Stimulated activated CD4-positive, alpha-beta T cell treated with anti-CD3 and anti-CD28 coated beads, Interleukin-4, amount 100 ng/mL, for 4 hours (primary cell): Measurements from ENCODE around the gene ZBTB40.

Experiments
- DNase-seq, 2 experiments: peaks; one replicate each; pipeline ENCODE4 v3.0.0-alpha.2; 2020

ZBTB40 gene

DNA sequence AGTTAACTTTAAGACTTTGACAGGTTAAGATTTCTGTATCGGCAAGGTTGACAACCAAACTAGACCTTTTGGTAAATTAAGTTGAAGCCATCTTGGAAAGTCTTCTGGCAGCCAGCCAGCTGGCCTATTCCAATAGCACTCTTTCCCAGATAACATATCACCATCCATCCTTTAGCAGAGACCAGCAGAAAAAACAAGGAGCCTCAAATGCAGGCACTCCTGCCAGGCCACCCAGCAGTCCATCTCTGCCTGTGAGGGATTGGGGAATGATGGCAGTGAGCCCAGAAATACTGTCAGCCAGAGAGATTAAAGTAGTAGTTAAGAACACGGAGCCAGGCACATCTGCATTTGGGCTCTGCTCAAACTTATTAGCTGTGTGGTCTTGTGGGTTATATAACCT, 19.4 kb downstream of the ZBTB40 start:
- DNase-seq = no peak

DNA sequence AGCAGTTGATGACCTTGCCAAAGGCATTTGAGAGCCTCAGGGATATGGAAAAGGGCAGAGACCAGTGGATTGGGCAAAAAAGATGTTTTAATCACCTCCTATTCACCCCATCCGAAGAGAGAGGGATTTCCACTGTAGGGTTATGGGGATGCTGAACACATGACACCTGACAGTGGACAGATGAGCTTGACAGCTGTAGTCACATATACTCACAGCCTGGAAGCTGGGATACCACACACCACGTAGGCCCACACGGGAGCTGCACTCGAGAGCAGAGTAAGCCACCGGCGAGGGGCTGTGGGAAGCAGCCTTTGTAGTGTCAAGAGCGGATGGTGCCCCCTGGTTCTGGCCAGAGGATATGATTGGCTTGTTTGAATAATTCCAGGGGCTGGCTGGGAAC, 20.0 kb downstream of the ZBTB40 start:
- no peak for DNase-seq

DNA sequence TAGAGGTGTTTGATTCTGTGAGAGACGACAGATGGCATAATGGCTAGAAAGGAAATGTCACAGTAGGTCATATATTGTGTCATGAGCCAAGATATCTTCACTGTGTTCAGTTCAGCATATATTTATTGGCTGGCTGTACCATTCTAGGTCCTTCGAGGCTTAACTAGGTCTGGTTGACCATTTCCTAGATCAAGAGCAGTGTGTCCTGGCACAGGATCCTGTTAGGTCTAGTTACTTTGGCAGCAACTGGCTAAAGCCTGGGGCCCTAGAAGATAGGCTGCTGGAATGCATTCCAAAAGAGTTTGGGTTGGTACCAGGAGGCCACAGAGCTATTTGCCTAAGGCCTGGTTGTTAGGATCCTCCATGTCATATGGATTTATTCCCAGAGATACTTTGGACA, 20.9 kb downstream of the ZBTB40 start:
- DNase-seq = no peak

DNA sequence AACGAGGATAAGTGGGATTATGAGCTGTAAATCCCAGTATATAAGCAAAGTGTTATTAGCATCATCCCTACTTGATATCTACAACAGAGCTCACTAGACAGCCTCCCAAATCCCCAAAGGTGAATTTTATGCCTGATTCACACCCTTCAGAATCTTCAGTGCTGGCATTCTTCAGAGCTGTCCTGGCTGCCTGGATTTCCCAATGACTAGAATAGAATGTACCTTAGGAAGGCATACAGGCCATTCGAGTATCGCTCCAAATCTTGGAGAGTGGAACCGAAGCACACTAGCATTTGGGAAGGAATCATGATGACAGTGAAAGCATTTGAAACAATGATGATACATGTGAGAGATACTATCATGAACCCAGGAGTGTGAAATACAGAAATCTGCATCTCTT, 22.3 kb downstream of the ZBTB40 start:
- no peak for DNase-seq

DNA sequence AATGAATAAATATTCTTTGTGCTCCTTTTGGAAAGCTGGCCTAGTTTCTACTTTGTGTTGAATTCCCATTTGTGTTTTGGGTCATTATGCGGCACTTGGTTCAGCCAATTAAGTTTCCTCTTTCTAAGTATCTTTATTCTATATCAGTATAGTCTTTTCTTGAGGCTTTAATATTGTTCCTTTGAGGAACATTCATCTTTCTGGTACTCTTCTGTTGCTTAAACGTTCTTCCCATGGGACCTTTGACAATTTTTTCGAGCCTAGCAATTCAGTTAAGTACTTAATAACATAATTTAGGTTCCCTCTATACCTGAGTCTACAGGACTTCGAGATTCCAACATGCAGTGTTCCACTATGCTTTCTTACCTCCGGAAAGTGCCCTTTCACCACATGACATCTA, 24.9 kb downstream of the ZBTB40 start:
- no peak for DNase-seq

DNA sequence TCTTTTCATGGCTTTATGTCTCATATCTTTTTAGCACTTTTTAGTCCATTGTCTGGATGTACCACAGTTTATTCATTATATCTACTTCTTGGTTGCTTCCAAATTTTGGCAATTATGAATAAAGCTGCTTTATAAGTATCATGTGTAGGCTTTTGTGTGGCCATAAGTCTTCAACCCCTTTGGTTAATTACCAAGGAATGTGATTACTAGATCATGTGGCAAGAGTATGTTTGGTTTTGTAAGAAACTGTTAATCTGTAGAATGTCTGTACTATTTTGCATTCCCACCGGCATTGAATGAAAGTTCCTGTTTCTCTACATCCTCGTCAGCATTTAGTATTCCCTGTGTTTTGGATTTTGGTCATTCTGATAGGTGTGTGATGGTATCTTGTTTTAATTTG, 31.5 kb downstream of the ZBTB40 start:
- no peak for DNase-seq

DNA sequence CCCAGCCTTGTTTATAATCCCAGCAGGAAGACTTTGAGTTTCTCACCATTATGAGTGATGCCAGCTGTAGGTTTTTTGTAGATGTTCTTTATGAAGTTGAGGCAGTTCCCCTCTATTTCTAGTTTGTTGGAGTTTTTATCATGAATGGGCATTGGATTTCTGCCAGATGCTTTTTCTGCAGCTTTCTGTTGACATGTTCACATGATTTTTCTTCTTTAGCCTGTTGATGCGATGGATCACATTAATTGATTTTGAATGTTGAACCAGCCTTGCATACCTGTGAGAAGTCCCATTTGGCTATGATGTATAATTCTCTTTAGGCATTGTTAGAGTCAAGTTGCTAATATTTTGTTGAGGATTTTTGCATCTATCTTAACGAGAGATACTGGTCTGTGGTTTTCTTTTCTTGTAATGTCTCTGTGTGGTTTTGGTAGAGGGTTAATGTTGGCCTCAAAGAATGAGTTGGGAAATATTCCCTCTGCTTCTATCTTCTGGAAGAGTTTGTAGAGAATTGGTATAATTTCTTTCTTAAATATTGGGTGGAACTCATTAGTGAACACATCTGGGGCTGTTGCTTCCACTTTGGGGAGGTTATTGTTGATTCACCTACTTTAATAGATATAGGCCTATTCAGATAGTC, 33.2 kb downstream of the ZBTB40 start:
- no peak for DNase-seq

DNA sequence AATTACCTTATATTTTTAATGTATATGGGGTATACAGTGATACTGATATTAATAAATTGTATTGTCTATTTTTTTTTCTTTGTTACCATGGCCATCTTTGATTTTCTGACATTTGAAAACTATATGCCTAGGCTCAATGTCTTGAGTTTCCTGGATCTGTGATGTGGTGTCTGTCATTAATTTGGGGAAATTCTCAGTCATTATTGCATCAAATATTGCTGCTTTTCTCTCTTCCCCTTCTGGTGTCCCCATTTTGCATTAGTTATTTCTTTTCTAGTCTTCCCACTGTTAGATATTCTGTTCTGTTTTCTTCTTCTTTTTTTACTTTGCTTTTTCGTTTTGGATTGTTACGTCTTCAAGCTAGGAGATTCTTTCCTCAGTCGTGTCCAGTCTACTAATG, 33.8 kb downstream of the ZBTB40 start:
- no peak for DNase-seq

DNA sequence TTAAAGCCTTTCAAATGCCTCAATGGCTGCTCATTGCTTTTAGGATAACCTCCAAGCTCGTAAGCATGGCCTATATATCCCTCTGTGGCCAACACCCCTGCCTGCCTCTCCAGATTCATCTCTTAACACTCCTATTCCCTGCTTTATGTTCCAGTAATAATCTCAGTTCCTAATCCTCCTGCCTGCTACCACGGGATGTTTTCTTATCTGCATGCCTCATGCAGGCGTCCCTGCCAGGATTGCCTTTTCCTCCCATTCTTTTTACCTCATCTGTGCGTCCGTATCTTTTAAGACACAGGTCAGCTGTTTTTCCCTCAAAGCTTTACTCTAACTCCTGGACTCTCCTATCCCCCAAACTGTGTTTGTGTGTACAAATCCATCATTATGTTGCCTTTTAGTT, 36.1 kb downstream of the ZBTB40 start:
- DNase-seq = no peak

DNA sequence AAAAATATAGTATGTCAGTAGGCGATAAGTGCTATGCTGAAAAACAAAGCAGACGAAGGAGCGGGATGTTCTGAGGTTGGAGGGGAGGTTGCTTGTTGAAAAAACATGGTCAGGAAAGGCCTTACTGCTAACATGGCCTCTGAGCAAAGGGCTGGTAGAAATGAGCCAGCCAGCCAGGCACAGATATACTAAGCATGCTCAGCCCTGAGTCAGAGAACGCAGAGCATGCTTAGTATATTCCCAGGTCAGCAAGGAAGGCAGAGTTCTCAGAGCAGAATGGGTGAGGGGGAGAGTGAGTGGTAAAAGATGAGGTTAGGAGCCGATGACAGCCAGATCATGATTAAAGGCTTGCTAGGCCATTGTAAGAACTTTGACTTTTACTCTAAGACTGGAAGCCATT, 36.7 kb downstream of the ZBTB40 start:
- no peak for DNase-seq

DNA sequence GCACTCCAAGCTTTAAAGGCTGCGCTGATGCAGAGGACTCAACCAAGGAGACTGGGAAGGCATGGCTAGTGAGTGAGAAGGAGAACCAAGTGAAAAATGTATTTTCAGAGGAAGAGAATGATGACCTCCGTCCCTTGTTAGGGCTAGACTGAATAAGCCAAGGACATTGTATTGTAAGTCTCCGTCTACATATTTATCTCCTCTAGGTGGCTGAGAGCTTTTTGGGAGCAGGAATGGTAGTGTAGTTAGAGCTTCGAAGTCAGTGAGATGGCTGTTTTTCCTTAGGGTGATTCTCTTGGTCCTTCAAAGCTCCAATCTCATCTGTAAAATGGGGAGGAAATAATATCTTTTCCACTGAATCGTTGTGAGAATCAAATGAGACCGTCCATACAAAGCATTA, 37.6 kb downstream of the ZBTB40 start:
- no peak for DNase-seq

DNA sequence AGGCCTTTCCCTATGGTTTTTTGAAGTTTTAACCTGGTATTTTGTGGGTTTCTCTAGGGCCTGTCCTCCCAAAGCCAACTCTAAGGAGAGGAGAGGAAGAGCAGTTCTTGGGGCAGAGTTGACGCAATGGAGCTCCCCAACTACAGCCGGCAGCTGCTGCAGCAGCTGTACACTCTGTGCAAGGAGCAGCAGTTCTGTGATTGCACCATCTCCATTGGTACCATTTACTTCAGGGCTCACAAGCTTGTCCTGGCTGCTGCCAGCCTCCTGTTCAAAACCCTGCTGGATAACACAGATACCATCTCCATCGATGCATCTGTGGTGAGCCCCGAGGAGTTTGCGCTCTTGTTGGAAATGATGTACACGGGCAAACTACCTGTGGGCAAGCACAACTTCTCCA, 38.2 kb downstream of the ZBTB40 start:
- no peak for DNase-seq

DNA sequence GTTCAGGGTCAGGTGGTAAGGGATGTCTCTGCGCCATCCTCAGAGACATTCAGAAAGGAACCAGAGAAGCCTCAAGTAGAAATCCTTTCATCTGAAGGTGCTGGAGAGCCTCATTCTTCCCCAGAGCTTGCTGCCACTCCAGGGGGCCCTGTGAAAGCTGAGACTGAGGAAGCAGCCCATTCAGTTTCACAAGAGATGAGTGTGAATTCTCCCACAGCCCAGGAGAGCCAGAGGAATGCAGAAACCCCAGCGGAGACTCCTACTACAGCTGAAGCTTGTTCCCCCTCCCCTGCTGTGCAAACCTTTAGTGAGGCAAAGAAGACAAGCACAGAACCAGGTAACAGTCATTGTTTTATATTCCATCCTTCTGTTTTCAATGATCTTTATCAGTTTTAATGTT, 38.7 kb downstream of the ZBTB40 start:
- no peak for DNase-seq

DNA sequence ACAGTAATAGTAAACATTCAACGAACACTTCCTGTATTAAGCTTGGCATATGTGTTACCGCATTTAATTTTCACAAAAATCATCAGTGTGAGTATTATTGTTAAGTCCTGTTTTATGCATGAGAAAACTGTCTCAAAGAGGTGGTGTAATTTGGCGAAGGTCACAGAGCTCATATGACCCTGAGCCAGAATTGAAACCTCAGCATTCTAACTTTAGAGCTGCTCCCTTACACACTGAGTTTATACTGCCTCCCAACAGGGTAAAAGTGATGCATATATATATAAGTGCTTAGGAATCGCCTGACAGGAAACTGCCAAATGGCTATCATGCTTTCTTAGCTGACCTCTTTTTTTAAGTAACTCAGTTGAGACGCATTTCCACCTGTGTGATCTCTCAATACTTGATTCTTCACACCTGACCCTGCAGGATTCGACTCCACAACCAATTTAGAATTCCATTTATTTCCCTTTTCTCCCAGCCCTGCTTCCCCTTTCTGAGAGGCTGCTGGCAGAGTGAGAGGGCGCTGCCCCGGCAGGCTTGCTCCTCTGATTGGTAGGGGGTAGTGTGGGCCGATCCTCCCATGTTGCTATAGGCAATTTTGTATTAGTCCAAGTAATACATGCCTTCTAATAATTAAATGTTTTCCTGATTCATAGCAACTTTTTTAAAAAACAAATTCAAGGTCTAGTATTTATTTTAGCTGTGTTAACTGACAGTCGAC, 40.5 kb downstream of the ZBTB40 start:
- no peak for DNase-seq

DNA sequence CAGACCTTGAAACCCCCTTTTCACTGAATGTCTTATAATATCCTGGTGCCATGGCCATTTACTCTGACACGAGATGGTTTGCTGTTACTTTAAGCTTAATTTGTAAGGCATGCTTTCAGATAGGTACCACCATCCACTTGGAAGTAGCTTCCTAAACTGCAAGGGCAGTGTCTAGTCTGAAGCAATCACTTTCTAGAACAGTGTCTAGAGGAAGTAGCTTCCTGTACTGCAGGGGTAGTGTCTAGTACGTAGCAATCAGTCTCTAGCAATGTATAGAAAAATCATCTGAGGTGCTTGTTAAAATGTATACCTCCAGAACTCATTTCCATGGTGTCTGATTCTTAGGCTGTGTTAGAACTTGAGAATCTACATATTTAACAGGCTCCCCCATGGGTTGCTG, 42.5 kb downstream of the ZBTB40 start:
- DNase-seq = no peak

DNA sequence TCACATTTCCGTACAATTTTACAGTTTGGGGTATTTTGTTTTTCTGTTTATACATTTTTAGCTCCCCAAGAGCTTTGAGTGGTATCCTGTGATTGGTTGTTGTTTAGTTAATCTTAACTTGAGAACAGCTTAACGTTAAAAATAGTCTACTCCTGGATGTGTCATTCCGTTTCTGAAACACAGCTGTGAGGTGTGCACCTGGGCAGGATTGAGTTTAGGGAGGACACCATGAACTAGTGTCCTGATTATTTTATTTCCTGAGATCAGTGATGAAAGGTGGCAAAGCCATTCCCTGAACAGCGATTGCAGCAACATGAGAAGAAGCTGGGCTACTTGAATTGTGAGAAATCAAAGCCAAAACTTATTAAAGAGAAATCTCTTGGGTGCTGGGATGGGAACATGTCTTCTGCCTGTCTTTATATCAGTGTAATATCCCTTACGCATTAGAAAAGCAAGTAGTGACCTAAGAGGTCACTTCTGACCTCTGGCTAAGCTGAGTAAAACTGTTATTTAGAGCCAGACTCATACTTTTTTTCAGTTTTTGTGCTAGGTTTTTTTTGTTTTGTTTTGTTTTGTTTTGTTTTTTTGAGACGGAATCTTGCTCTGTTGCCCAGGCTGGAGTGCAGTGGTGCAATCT, 43.4 kb downstream of the ZBTB40 start:
- no peak for DNase-seq

DNA sequence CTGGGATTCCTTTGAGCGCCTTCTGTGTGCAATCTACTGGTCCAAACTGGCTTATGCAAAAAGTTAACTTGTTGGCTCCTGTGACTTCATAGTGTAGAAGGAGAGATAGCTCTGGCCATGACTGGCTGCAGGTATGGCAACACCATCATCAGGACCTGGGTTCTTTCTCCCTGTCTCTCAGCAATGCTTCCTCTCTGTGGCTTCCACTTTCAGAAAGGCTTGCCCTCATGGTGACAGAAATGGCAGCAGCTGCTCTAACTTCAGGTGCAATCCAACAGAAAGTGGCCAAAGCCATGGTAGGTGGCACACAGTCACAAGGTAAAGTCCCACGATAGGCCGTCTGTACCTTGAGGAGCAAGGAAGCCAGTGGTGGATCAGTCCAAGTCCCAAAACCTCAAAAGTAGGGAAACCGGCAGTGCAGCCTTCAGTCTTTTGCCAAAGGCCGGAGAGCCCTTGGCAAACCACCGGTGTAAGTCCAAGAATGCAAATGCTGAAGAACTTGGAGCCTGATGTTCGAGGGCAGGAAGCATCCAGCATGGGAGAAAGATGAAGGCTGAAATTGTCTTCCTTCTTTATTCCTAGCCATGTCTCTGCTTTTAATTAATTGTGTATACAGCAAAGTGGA, 45.0 kb downstream of the ZBTB40 start:
- no peak for DNase-seq

DNA sequence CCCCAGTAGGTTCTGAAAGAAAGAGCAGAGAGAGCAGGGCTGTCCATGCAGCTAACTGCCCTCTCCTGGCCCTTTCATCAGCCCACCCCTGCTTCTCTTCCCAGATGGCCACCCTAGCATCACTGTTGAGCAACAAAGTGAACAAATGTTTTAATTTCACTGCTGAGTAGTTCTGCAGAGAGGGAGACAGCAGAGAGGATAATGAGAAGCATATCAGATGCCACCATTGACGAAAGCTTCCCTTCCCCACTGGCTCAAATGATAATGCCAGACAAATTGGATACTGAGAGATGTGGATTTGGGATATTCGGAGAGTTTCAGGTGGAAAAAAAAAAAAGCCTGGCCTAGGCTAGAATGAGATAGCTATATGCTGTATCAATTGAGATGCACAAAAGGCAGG, 46.8 kb downstream of the ZBTB40 start:
- no peak for DNase-seq

DNA sequence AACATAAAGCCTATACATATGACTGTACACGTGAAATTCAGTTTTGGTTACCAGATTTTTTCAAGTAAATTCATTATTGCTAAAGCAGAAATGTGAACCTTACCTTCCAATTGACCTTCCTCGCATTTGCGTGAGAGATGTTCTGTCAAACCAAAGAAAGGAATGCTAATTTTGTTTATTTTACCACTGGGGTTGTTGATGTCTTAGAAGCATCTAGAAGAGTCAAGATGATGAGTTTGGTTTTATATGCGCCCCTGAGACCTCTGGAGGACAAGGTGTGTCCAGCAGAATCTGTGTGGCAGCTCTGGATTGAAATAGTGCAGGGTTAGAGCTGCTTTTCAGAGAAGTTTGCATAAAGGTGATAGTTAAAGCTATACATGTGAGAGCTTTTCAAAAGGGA, 48.4 kb downstream of the ZBTB40 start:
- DNase-seq = no peak

DNA sequence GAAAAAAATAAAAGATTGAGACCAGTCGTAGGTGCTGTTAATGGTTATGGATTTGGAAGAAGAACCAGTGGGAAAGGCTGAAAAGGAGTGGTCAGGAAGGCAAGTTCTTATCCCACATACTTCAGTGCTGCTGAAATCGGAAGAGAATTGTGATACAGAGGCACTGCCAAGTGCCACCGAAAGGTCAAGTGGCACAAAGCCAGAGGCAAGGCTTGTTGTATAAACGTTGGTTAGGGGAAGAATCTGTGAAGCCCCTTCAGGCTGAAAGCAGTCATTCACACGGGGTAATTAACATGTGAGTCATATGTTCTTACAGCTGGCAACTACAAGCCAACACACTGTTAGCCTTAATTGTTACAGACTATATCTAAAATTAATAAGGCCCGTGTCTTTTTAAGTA, 48.8 kb downstream of the ZBTB40 start:
- DNase-seq = no peak

DNA sequence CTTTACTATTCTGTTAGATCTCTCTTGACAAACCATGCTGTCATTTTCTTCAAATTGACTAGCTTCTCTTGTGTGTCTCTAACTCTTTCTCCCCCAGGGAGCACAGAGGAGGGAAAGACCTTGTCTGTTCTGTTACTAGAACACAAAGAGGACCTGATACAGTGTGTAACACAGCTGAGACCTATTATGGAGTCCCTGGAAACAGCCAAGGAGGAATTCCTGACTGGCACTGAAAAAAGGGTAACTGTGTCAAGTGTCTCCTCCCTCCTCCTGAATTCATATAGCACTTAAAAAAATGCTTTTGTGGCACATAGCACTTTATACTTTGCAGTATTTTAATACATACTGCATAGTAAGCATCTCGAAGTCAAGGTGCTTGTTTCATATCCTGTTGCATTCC, 50.6 kb downstream of the ZBTB40 start:
- no peak for DNase-seq

DNA sequence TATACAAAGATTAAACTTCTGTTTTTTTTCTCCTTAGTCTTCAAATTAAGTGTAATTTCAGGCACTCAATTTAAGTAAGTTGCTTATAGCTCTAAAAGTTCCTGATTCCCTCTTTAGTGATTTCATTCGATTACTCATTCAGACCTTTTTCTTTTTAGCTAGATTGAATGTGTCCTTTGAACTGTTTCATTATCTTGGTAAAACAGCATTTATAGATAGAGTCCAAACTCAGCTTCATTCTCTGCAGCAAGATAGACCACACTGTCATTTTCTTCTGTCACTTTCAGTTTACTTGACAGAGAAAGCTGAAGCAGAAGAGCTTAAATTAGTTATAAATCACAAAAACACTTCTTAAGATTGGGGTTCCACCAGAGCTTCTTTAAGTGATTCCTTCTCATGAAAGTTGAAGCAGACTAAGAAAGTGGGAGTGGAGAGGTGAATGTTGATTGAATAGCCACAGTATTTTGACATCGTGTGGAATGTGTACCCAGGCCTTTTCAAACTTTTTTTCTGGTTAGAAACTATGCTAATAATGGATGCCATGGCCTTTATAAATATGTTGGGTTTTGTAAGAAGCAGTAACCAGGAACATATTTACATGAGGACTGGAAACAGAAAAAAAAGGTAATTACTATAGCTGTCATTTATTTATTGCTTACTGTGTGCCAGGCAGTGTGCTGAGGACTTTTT, 52.2 kb downstream of the ZBTB40 start:
- no peak for DNase-seq

DNA sequence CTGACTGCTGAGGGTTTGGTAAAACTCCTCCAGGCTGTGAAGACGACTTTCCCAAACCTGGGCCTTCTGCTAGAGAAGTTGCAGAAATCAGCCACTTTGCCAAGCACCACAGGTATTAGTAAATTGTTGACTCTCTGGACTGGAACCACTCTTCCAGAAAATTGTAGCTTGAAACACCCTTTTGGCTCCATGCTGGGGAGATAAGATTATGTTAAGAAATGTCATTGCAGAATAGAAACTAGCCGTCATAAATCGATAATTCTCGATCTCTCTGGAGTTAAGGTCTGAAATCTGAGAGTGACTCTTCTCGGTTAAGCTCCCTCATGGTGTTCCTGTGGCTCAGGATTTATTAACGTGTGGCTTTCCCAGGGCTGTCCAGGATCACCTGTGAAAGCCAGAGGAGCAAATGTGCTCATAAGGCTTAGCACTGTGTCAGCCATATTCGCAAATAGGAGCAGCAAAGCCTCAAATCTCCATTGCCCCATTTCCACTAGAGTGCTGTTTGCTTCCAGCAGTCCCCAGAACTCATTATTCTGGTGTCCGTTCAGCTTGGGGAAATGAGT, 54.6 kb downstream of the ZBTB40 start:
- no peak for DNase-seq
